HEK293 (cell line): ENCODE results near the gene EIF5A.

Experiments
- GLIS1 ChIP-seq: fragments of 450-650 bp; formaldehyde crosslinking; IDR thresholded peaks from 2 replicates; pipeline ENCODE4 v1.5.1; 2016; ENCODE audit warnings: missing biosample characterization, missing genetic modification characterization
- KLF1 ChIP-seq: fragments of 450-650 bp; formaldehyde crosslinking; IDR thresholded peaks from 2 replicates; pipeline ENCODE4 v1.5.1; 2016; ENCODE audit warnings: missing biosample characterization, missing genetic modification characterization
- KLF10 ChIP-seq: fragments of 450-650 bp; IDR thresholded peaks from 2 replicates; pipeline ENCODE4 v1.5.1; 2018; ENCODE audit warnings: missing biosample characterization, mild to moderate bottlenecking, missing genetic modification characterization
- KLF8 ChIP-seq: fragments of 450-650 bp; formaldehyde crosslinking; IDR thresholded peaks from 2 replicates; pipeline ENCODE4 v1.5.1; 2016; ENCODE audit warnings: missing biosample characterization, missing genetic modification characterization
- KLF9 ChIP-seq: fragments of 450-650 bp; formaldehyde crosslinking; IDR thresholded peaks from 2 replicates; pipeline ENCODE4 v1.5.1; 2016; ENCODE audit warnings: missing biosample characterization, missing genetic modification characterization, low read depth
- MZF1 ChIP-seq: fragments of 450-650 bp; formaldehyde crosslinking; IDR thresholded peaks from 2 replicates; pipeline ENCODE4 v1.5.1; 2017; ENCODE audit warnings: missing biosample characterization, missing genetic modification characterization, borderline replicate concordance
- OSR2 ChIP-seq: fragments of 450-650 bp; formaldehyde crosslinking; IDR thresholded peaks from 2 replicates; pipeline ENCODE4 v1.5.1; 2016; ENCODE audit warnings: missing biosample characterization, missing genetic modification characterization
- PATZ1 ChIP-seq: fragments of 450-650 bp; formaldehyde crosslinking; IDR thresholded peaks from 2 replicates; pipeline ENCODE4 v1.5.1; 2016; ENCODE audit warnings: missing biosample characterization, missing genetic modification characterization
- RBAK ChIP-seq: fragments of 450-650 bp; formaldehyde crosslinking; IDR thresholded peaks from 2 replicates; pipeline ENCODE4 v1.5.1; 2016; ENCODE audit warnings: missing biosample characterization, missing genetic modification characterization
- SP3 ChIP-seq: fragments of 450-650 bp; formaldehyde crosslinking; IDR thresholded peaks from 2 replicates; pipeline ENCODE4 v1.5.1; 2016; ENCODE audit warnings: missing biosample characterization, missing genetic modification characterization
- SP7 ChIP-seq: fragments of 450-650 bp; formaldehyde crosslinking; IDR thresholded peaks from 2 replicates; pipeline ENCODE4 v1.5.1; 2016; ENCODE audit warnings: missing biosample characterization, missing genetic modification characterization
- ZBTB17 ChIP-seq: fragments of 450-650 bp; formaldehyde crosslinking; IDR thresholded peaks from 2 replicates; pipeline ENCODE4 v1.5.1; 2016; ENCODE audit warnings: missing biosample characterization, missing genetic modification characterization
- ZEB2 ChIP-seq: fragments of 450-650 bp; formaldehyde crosslinking; IDR thresholded peaks from 2 replicates; pipeline ENCODE4 v1.5.1; 2016; ENCODE audit warnings: missing biosample characterization, missing genetic modification characterization
- ZFHX2 ChIP-seq: fragments of 450-650 bp; formaldehyde crosslinking; conservative IDR thresholded peaks from 2 replicates; pipeline ENCODE4 v1.5.1; 2016; ENCODE audit warnings: missing biosample characterization, missing genetic modification characterization
- ZNF16 ChIP-seq: fragments of 450-650 bp; formaldehyde crosslinking; IDR thresholded peaks from 2 replicates; pipeline ENCODE4 v1.5.1; 2016; ENCODE audit warnings: low read depth, missing biosample characterization, missing genetic modification characterization
- ZNF24 ChIP-seq: fragments of 450-650 bp; formaldehyde crosslinking; IDR thresholded peaks from 2 replicates; pipeline ENCODE4 v1.5.1; 2016; ENCODE audit warnings: missing biosample characterization, missing genetic modification characterization
- ZNF292 ChIP-seq: fragments of 450-650 bp; formaldehyde crosslinking; IDR thresholded peaks from 2 replicates; pipeline ENCODE4 v1.5.1; 2016; ENCODE audit warnings: low read depth, missing biosample characterization, missing genetic modification characterization, borderline replicate concordance
- ZNF335 ChIP-seq: fragments of 450-650 bp; formaldehyde crosslinking; conservative IDR thresholded peaks from 2 replicates; pipeline ENCODE4 v1.5.1; 2016; ENCODE audit warnings: missing biosample characterization, missing genetic modification characterization
- ZNF433 ChIP-seq: fragments of 450-650 bp; formaldehyde crosslinking; IDR thresholded peaks from 2 replicates; pipeline ENCODE4 v1.5.1; 2016; ENCODE audit warnings: missing biosample characterization, missing genetic modification characterization, low read depth
- ZNF521 ChIP-seq: fragments of 450-650 bp; formaldehyde crosslinking; IDR thresholded peaks from 2 replicates; pipeline ENCODE4 v1.5.1; 2017; ENCODE audit warnings: missing biosample characterization, mild to moderate bottlenecking, missing genetic modification characterization
- ZNF549 ChIP-seq: fragments of 450-650 bp; IDR thresholded peaks from 2 replicates; pipeline ENCODE4 v1.5.1; 2018; ENCODE audit warnings: missing biosample characterization, missing genetic modification characterization, mild to moderate bottlenecking, inconsistent platforms, moderate library complexity
- ZNF629 ChIP-seq: fragments of 450-650 bp; formaldehyde crosslinking; IDR thresholded peaks from 2 replicates; pipeline ENCODE4 v1.5.1; 2017; ENCODE audit warnings: missing biosample characterization, missing genetic modification characterization
- ZNF692 ChIP-seq: fragments of 450-650 bp; formaldehyde crosslinking; IDR thresholded peaks from 2 replicates; pipeline ENCODE4 v1.5.1; 2016; ENCODE audit warnings: missing biosample characterization, missing genetic modification characterization
- ZNF791 ChIP-seq: fragments of 450-650 bp; formaldehyde crosslinking; IDR thresholded peaks from 2 replicates; pipeline ENCODE4 v1.5.1; 2016; ENCODE audit warnings: missing biosample characterization, missing genetic modification characterization
- TF ChIP-seq, protein P1 (sequence below): fragments of 450-650 bp; formaldehyde crosslinking; IDR thresholded peaks from 2 replicates; pipeline ENCODE4 v1.5.1; 2016; ENCODE audit warnings: missing biosample characterization, missing genetic modification characterization
- TF ChIP-seq, protein P2 (sequence below): fragments of 450-650 bp; formaldehyde crosslinking; IDR thresholded peaks from 2 replicates; pipeline ENCODE4 v1.5.1; 2016; ENCODE audit warnings: missing biosample characterization, missing genetic modification characterization
- TF ChIP-seq, protein P3 (sequence below): fragments of 450-650 bp; IDR thresholded peaks from 2 replicates; pipeline ENCODE4 v1.5.1; 2018; ENCODE audit warnings: missing biosample characterization, missing genetic modification characterization
- TF ChIP-seq, protein P4 (sequence below): sonication (generic); formaldehyde crosslinking; IDR thresholded peaks from 2 replicates; pipeline ENCODE4 v1.8.1; 2022; ENCODE audit warnings: mild to moderate bottlenecking, moderate library complexity, missing genetic modification reagents

EIF5A gene

GRCh38 chr17:7351665-7352502, 44.5 kb downstream of the EIF5A start, which contains the start of gene KCTD11 (continued):
- TF ChIP-seq ZNF549 (tag by site-specific recombination) = no peak
- peak; percentile 83 for TF ChIP-seq GLIS1 (tag by site-specific recombination)
- TF ChIP-seq KLF1 (tag by site-specific recombination) = peak; percentile 80
- TF ChIP-seq, protein P1, sequence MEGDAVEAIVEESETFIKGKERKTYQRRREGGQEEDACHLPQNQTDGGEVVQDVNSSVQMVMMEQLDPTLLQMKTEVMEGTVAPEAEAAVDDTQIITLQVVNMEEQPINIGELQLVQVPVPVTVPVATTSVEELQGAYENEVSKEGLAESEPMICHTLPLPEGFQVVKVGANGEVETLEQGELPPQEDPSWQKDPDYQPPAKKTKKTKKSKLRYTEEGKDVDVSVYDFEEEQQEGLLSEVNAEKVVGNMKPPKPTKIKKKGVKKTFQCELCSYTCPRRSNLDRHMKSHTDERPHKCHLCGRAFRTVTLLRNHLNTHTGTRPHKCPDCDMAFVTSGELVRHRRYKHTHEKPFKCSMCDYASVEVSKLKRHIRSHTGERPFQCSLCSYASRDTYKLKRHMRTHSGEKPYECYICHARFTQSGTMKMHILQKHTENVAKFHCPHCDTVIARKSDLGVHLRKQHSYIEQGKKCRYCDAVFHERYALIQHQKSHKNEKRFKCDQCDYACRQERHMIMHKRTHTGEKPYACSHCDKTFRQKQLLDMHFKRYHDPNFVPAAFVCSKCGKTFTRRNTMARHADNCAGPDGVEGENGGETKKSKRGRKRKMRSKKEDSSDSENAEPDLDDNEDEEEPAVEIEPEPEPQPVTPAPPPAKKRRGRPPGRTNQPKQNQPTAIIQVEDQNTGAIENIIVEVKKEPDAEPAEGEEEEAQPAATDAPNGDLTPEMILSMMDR (tag by site-specific recombination) = peak; percentile 85
- peak; percentile 40; the same call in 1 of the 2 replicates for TF ChIP-seq SP7 (tag by site-specific recombination)
- TF ChIP-seq, protein P2, sequence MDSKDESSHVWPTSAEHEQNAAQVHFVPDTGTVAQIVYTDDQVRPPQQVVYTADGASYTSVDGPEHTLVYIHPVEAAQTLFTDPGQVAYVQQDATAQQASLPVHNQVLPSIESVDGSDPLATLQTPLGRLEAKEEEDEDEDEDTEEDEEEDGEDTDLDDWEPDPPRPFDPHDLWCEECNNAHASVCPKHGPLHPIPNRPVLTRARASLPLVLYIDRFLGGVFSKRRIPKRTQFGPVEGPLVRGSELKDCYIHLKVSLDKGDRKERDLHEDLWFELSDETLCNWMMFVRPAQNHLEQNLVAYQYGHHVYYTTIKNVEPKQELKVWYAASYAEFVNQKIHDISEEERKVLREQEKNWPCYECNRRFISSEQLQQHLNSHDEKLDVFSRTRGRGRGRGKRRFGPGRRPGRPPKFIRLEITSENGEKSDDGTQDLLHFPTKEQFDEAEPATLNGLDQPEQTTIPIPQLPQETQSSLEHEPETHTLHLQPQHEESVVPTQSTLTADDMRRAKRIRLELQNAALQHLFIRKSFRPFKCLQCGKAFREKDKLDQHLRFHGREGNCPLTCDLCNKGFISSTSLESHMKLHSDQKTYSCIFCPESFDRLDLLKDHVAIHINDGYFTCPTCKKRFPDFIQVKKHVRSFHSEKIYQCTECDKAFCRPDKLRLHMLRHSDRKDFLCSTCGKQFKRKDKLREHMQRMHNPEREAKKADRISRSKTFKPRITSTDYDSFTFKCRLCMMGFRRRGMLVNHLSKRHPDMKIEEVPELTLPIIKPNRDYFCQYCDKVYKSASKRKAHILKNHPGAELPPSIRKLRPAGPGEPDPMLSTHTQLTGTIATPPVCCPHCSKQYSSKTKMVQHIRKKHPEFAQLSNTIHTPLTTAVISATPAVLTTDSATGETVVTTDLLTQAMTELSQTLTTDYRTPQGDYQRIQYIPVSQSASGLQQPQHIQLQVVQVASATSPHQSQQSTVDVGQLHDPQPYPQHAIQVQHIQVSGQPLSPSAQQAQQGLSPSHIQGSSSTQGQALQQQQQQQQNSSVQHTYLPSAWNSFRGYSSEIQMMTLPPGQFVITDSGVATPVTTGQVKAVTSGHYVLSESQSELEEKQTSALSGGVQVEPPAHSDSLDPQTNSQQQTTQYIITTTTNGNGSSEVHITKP (tag by site-specific recombination) = 0 out of 2 replicates have a peak, but pooled peaks have one; percentile 54
- peak; percentile 97 for TF ChIP-seq ZFHX2
- TF ChIP-seq ZEB2 (tag by site-specific recombination) = peak; percentile 78
- TF ChIP-seq, protein P3, sequence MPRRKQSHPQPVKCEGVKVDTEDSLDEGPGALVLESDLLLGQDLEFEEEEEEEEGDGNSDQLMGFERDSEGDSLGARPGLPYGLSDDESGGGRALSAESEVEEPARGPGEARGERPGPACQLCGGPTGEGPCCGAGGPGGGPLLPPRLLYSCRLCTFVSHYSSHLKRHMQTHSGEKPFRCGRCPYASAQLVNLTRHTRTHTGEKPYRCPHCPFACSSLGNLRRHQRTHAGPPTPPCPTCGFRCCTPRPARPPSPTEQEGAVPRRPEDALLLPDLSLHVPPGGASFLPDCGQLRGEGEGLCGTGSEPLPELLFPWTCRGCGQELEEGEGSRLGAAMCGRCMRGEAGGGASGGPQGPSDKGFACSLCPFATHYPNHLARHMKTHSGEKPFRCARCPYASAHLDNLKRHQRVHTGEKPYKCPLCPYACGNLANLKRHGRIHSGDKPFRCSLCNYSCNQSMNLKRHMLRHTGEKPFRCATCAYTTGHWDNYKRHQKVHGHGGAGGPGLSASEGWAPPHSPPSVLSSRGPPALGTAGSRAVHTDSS (tag by site-specific recombination) = no peak
- no peak for TF ChIP-seq ZNF791 (tag by site-specific recombination)
- TF ChIP-seq MZF1 (tag by site-specific recombination) = 0 out of 2 replicates have a peak, but pooled peaks have one; percentile 22
- peak; percentile 92 for TF ChIP-seq KLF8 (tag by site-specific recombination)
- TF ChIP-seq ZNF335 = peak; percentile 73
- 0 out of 2 replicates have a peak, but pooled peaks have one; percentile 40 for TF ChIP-seq ZNF629 (tag by site-specific recombination)
- peak; percentile 88 for TF ChIP-seq ZBTB17 (tag by site-specific recombination)
- no peak for TF ChIP-seq ZNF692 (tag by site-specific recombination)
- TF ChIP-seq, protein P4, sequence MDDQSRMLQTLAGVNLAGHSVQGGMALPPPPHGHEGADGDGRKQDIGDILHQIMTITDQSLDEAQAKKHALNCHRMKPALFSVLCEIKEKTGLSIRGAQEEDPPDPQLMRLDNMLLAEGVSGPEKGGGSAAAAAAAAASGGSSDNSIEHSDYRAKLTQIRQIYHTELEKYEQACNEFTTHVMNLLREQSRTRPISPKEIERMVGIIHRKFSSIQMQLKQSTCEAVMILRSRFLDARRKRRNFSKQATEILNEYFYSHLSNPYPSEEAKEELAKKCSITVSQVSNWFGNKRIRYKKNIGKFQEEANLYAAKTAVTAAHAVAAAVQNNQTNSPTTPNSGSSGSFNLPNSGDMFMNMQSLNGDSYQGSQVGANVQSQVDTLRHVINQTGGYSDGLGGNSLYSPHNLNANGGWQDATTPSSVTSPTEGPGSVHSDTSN (CRISPR knock-in tag) = 0 out of 2 replicates have a peak, but pooled peaks have one; percentile 39
- no peak for TF ChIP-seq RBAK
- peak; percentile 71; the same call in 1 of the 2 replicates for TF ChIP-seq PATZ1
- no peak for TF ChIP-seq ZNF24 (tag by site-specific recombination)
- TF ChIP-seq KLF10 (tag by site-specific recombination) = peak; percentile 97
- peak; percentile 86 for TF ChIP-seq SP3 (tag by site-specific recombination)
- TF ChIP-seq ZNF521 (tag by site-specific recombination) = no peak
- TF ChIP-seq ZNF16 (tag by site-specific recombination) = no peak
- TF ChIP-seq KLF9 (tag by site-specific recombination) = peak; percentile 91
- TF ChIP-seq ZNF433 = no peak
- no peak for TF ChIP-seq ZNF292 (tag by site-specific recombination)
- 0 out of 2 replicates have a peak, but pooled peaks have one; percentile 28 for TF ChIP-seq OSR2 (tag by site-specific recombination)
